Activated T-cell treated with anti-CD3 and anti-CD28 coated beads, Interleukin-2, amount 50 U/mL, for 72 hours (primary cell): ENCODE results near the gene VPS11. TPM values are rescaled to one million over a fixed set of nuclear protein-coding genes. Genes with fewer than 3 reads are reported as not detected.

Source experiments
- ATAC-seq, 2 donors: fragments of 150-1000 bp; cut with Tn5 transposase; replicated peaks in 1 of 2; 2 replicates each; pipeline ENCODE4 v1.10.0; 2021; ENCODE audit warnings: moderate library complexity in 2 of 2, mild to moderate bottlenecking in 1 of 2
- DNase-seq, 2 donors: peaks; one replicate each; pipeline ENCODE4 v3.0.0; 2021 to 2022; ENCODE audit warnings: mixed read lengths in 1 of 2
- H3K27ac Mint-ChIP-seq: one replicate; pipeline ENCODE4 v1.8.0; 2022; ENCODE audit warnings: mild to moderate bottlenecking, moderate library complexity, mixed read lengths
- H3K27me3 Mint-ChIP-seq: one replicate; pipeline ENCODE4 v1.8.0; 2022; ENCODE audit warnings: low read depth, mixed read lengths
- H3K36me3 Mint-ChIP-seq, 2 donors: one replicate each; pipeline ENCODE4 v1.8.0; 2022; ENCODE audit warnings: mixed read lengths in 2 of 2, mild to moderate bottlenecking in 1 of 2; ENCODE audit not compliant: insufficient read depth in 2 of 2
- H3K4me1 Mint-ChIP-seq: one replicate; pipeline ENCODE4 v1.8.0; 2022; ENCODE audit warnings: low read depth, mixed read lengths
- H3K4me3 Mint-ChIP-seq, 2 donors: one replicate each; pipeline ENCODE4 v1.8.0; 2022; ENCODE audit warnings: mild to moderate bottlenecking in 2 of 2, mixed read lengths in 2 of 2, moderate library complexity in 2 of 2
- H3K9me3 Mint-ChIP-seq, 2 donors: one replicate each; pipeline ENCODE4 v1.8.0; 2022; ENCODE audit warnings: mixed read lengths in 2 of 2
- total RNA-seq, 2 donors: library from RNA; stranded (reverse); gene quantifications; one replicate each; pipeline ENCODE4 v1.2.3, GENCODE V29; 2022

Gene VPS11
- total RNA-seq, 2 donors from 2014 or later: 24.0 to 24.2 TPM

DNA sequence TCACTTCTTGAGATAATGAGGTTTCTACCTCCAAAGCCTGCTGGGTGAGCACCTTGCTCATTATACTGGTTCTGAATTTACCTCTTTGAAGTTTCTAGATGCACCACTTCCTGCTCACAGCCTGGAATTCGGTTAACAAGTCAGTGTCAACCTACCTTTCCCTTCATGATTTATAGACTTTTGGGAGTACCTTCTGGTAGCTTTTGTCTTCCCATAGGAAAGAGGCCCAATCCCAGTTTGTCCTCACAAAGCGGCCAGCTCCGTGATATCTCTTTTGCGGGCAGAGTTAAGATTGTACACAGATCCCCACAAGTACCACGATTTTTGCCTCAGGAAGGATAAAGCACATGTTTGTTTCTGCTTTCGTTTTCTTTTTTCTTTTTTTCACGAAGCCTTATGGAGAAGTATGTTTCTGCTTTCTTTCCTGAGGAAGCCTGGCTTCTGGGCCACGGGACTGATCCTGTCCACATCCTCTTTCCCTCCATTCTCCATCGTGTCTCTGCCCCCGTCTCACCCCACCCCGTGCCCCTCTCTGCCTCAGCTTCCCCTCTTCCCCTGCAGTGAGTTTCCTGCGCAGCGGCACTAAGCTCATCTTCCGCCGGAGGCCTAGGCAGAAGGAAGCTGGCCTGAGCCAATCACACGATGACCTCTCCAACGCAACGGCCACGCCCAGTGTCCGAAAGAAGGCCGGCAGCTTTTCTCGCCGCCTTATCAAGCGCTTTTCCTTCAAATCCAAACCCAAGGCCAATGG lies 48.0 kb downstream of the VPS11 start:
- Mint-ChIP-seq H3K4me3 (peak overlapping the region; percentile 86 to 87), H3K27me3 (no peaks in the 10 kb centered on the region), H3K9me3 (no peaks in the 10 kb centered on the region), H3K4me1 (peaks cover 43% of the 10 kb centered on the region), H3K36me3 (peaks cover 2 to 22% of the 10 kb centered on the region in 2 donors), H3K27ac (peak overlapping the region; percentile 85)
- peak in 1 of 2 donors; percentile 28 for DNase-seq
- ATAC-seq: peak; percentile 63 to 70

DNA sequence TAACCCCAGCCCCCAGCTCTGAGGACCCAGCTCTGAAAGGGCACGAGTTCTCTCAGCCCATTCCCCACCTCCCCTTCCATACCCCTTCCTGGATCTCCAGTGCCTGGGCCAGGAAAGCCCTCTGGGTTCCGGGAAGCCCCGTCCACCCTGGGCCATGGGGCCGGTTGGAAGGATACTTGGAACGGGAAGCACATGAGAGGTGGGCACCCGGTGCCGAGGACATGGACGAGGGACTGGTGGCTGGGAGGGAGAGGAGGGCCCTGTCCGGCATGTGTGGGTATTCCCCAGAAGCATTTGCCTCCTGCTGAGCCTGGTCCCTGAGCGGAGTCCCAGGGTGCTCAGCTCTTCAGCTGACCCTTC lies 48.6 kb downstream of the VPS11 start:
- peaks cover 49% of the 10 kb centered on the region for H3K4me1 Mint-ChIP-seq
- H3K27me3 Mint-ChIP-seq: no peaks in the 10 kb centered on the region
- H3K9me3 Mint-ChIP-seq: no peaks in the 10 kb centered on the region
- H3K27ac Mint-ChIP-seq: peak overlapping the region; percentile 85
- ATAC-seq (no peak), DNase-seq (no peak)
- H3K36me3 Mint-ChIP-seq: peaks cover 2 to 19% of the 10 kb centered on the region in 2 donors
- H3K4me3 Mint-ChIP-seq: peak overlapping the region; percentile 86 to 87

GRCh38 chr11:119116601-119117000 lies 49.0 kb downstream of the VPS11 start:
- Mint-ChIP-seq H3K4me3 (peak overlapping the region; percentile 22 to 25), H3K27ac (peak overlapping the region; percentile 47)

DNA sequence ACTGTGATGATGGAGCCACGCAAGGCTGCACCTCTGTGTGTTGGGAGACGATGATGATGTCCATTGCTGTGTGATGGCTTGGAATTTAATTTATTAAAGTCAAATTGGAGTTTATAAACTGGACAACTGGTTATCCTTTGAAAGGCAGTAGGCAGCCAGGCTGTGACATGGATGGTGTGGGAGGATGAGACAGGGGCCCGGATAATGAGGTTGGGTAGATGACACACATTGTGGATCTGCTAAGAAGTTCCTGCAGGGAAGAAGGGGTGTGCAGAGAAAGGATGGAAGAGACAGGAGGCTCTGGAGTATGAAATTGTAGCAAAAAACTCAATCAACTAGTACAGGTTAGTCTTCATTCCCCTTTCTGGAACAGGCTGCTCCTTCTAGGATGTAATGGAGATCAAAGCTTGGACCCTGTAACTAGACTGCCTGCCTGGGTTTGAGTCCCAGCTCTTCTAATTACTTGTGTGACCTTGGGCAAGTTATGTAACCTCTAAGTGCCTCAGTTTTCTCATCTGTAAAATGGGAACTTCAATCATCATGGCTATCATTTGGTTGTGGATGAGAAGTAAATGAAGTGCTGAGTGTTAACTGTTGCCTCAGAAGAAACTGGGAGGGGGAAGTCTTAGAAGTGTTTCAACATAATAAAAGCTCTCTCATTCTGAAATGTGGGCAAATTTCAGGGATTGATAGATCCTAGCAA lies 49.5 kb downstream of the VPS11 start:
- no peak for DNase-seq
- H3K27ac Mint-ChIP-seq: peak overlapping the region; percentile 47
- H3K36me3 Mint-ChIP-seq: peaks cover 2 to 13% of the 10 kb centered on the region in 2 donors
- no peak for ATAC-seq
- peaks cover 47% of the 10 kb centered on the region for H3K4me1 Mint-ChIP-seq
- H3K4me3 Mint-ChIP-seq: no peak overlapping the region
- H3K9me3 Mint-ChIP-seq: no peaks in the 10 kb centered on the region
- H3K27me3 Mint-ChIP-seq: no peaks in the 10 kb centered on the region

More at GRCh38 chr11:119116601-119117000, 49.0 kb downstream of the VPS11 start:
- DNase-seq (no peak), ATAC-seq (no peak)
- Mint-ChIP-seq H3K36me3 (peaks cover 2 to 16% of the 10 kb centered on the region in 2 donors), H3K4me1 (peaks cover 46% of the 10 kb centered on the region), H3K27me3 (no peaks in the 10 kb centered on the region), H3K9me3 (no peaks in the 10 kb centered on the region)

- peaks cover 57% of the 10 kb centered on the region for H3K4me1 Mint-ChIP-seq
- H3K36me3 Mint-ChIP-seq: peaks cover 4 to 9% of the 10 kb centered on the region in 2 donors
- H3K27ac Mint-ChIP-seq: no peak overlapping the region
- H3K27me3 Mint-ChIP-seq: no peaks in the 10 kb centered on the region
- no peak for DNase-seq
- no peak for ATAC-seq
- H3K4me3 Mint-ChIP-seq: no peak overlapping the region
- no peaks in the 10 kb centered on the region for H3K9me3 Mint-ChIP-seq
Measured at GRCh38 chr11:119118227-119118626, 50.6 kb downstream of the VPS11 start.

GRCh38 chr11:119118946-119119345 lies 51.3 kb downstream of the VPS11 start:
- Mint-ChIP-seq H3K27me3 (no peaks in the 10 kb centered on the region), H3K9me3 (no peaks in the 10 kb centered on the region), H3K4me1 (peaks cover 58% of the 10 kb centered on the region), H3K4me3 (no peak overlapping the region), H3K27ac (no peak overlapping the region), H3K36me3 (peaks cover 4 to 8% of the 10 kb centered on the region in 2 donors)
- DNase-seq (no peak), ATAC-seq (no peak)

DNA sequence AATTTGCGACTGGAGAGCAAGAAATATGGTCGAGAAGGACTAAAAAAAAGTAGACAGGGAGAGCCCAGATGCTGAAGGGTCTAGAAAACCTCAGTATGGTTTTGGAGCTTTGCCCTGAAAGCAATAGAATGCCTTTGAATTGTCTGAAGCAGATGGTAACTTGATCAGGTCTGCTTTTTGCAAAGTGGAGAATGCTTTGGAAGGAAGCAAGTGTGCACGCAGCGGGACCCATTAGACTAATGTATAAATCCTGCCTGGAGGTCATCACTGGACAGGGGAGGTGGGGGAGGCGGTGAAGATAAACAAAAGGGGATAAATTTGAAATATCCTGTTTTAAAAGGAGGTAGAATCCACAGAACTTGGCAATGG lies 53.0 kb downstream of the VPS11 start:
- DNase-seq: no peak
- no peak for ATAC-seq
- H3K27me3 Mint-ChIP-seq: no peaks in the 10 kb centered on the region
- peaks cover 2 to 6% of the 10 kb centered on the region in 2 donors for H3K36me3 Mint-ChIP-seq
- H3K4me3 Mint-ChIP-seq: peak overlapping the region; percentile 94
- peak overlapping the region; percentile 82 for H3K27ac Mint-ChIP-seq
- no peaks in the 10 kb centered on the region for H3K9me3 Mint-ChIP-seq
- H3K4me1 Mint-ChIP-seq: peaks cover 44% of the 10 kb centered on the region

- Mint-ChIP-seq H3K4me3 (peak within 1 kb of the TSS; percentile 94), H3K36me3 (peaks cover 2 to 6% of the 10 kb centered on the region in 2 donors), H3K27ac (peak within 1 kb of the TSS; percentile 91), H3K27me3 (no peaks in the 10 kb centered on the region), H3K9me3 (no peaks in the 10 kb centered on the region), H3K4me1 (peaks cover 39% of the 10 kb centered on the region)
- DNase-seq: peak; percentile 99 to 100
- ATAC-seq: peak; percentile 97 to 98
Measured at GRCh38 chr11:119121008-119121810, 53.6 kb downstream of the VPS11 start, which contains the start of gene HINFP. Gene HINFP (plus strand): TSS chr11:119121580. CDS start chr11:119126945, 5,365 bp downstream.

DNA sequence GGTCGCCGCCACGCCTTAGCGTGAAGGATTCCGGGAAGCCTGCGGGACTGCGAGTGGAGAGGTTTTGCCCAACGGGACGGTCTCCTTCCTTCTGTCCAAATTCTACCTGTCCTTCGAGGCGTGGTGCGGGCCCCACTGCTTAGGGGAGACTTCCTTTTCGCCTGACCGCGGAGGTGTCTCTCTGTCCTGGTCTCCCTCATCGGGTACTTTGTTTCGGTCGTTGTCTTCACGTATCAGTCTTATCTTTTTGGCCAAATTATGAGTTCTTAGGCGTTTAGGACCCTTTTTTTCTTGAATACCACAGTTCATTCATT lies 54.1 kb downstream of the VPS11 start:
- ATAC-seq: peak in 1 of 2 donors; percentile 3
- H3K27me3 Mint-ChIP-seq: no peaks in the 10 kb centered on the region
- H3K4me3 Mint-ChIP-seq: peak overlapping the region; percentile 94
- peaks cover 2 to 7% of the 10 kb centered on the region in 2 donors for H3K36me3 Mint-ChIP-seq
- peak overlapping the region; percentile 91 for H3K27ac Mint-ChIP-seq
- H3K9me3 Mint-ChIP-seq: no peaks in the 10 kb centered on the region
- H3K4me1 Mint-ChIP-seq: peaks cover 37% of the 10 kb centered on the region
- DNase-seq: no peak

DNA sequence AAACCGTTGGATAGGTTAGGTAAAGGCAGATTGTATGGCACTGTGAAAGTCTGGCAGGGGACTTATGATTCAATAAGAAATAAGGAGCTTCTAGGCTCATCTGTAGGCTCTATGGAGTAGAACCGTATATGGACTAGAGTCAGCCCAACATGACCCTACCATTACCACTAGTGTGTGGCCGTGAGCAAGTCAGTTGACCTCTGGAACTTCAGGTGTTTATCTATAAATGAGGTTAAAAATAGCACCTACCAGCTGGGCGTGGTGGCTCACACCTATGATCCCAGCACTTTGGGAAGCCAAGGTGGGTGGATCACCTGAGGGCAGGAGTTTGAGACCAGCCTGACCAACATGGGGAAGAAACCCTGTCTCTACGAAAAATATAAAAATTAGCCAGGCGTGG lies 58.2 kb downstream of the VPS11 start:
- Mint-ChIP-seq H3K27ac (no peak overlapping the region), H3K4me3 (no peak overlapping the region), H3K9me3 (no peaks in the 10 kb centered on the region), H3K27me3 (no peaks in the 10 kb centered on the region), H3K4me1 (peaks cover 31% of the 10 kb centered on the region), H3K36me3 (peaks cover 2 to 14% of the 10 kb centered on the region in 2 donors)
- DNase-seq: no peak
- ATAC-seq: no peak

GRCh38 chr11:119126675-119127268 lies 59.2 kb downstream of the VPS11 start:
- H3K4me3 Mint-ChIP-seq: no peak overlapping the region
- H3K9me3 Mint-ChIP-seq: no peaks in the 10 kb centered on the region
- DNase-seq: no peak
- H3K27me3 Mint-ChIP-seq: no peaks in the 10 kb centered on the region
- ATAC-seq: no peak
- H3K27ac Mint-ChIP-seq: peak overlapping the region; percentile 18
- H3K4me1 Mint-ChIP-seq: peaks cover 26% of the 10 kb centered on the region
- H3K36me3 Mint-ChIP-seq: peaks cover 2 to 14% of the 10 kb centered on the region in 2 donors

DNA sequence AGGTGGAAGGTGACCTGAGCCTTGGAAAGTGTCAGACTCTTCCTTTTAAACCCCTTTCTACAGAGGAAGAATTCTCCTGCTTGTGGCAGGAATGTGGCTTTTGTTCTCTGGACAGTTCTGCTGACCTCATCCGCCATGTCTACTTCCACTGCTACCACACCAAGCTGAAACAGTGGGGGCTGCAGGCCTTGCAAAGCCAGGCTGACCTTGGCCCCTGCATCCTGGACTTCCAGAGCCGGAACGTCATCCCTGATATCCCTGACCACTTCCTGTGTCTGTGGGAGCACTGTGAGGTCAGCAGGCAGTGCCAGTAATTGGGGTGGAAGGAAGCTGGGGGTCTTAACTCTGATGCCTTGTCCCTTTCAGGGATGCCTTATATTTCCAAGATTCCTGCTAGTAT lies 63.0 kb downstream of the VPS11 start:
- peaks cover 10% of the 10 kb centered on the region for H3K4me1 Mint-ChIP-seq
- H3K9me3 Mint-ChIP-seq: no peaks in the 10 kb centered on the region
- no peak overlapping the region for H3K27ac Mint-ChIP-seq
- no peaks in the 10 kb centered on the region for H3K27me3 Mint-ChIP-seq
- DNase-seq: no peak
- no peak for ATAC-seq
- H3K4me3 Mint-ChIP-seq: no peak overlapping the region
- H3K36me3 Mint-ChIP-seq: peaks cover 6 to 18% of the 10 kb centered on the region in 2 donors
